HEK293 (cell line): ENCODE data around the gene WDR82.

Experiments
- EGR2 ChIP-seq: fragments of 450-650 bp; formaldehyde crosslinking; IDR thresholded peaks from 2 replicates; pipeline ENCODE4 v1.5.1; 2016; ENCODE audit warnings: low read depth, missing biosample characterization, missing genetic modification characterization
- HOXC10 ChIP-seq: sonication (generic); formaldehyde crosslinking; IDR thresholded peaks from 2 replicates; pipeline ENCODE4 v1.8.1; 2023; ENCODE audit warnings: mild to moderate bottlenecking, missing genetic modification reagents
- KLF8 ChIP-seq: fragments of 450-650 bp; formaldehyde crosslinking; IDR thresholded peaks from 2 replicates; pipeline ENCODE4 v1.5.1; 2016; ENCODE audit warnings: missing biosample characterization, missing genetic modification characterization
- RBAK ChIP-seq: fragments of 450-650 bp; formaldehyde crosslinking; IDR thresholded peaks from 2 replicates; pipeline ENCODE4 v1.5.1; 2016; ENCODE audit warnings: missing biosample characterization, missing genetic modification characterization
- REPIN1 ChIP-seq: fragments of 450-650 bp; formaldehyde crosslinking; IDR thresholded peaks from 2 replicates; pipeline ENCODE4 v1.5.1; 2017; ENCODE audit warnings: missing biosample characterization, missing genetic modification characterization, low read depth
- WT1 ChIP-seq: fragments of 450-650 bp; formaldehyde crosslinking; IDR thresholded peaks from 2 replicates; pipeline ENCODE4 v1.5.1; 2016; ENCODE audit warnings: missing biosample characterization, missing genetic modification characterization
- YY1 ChIP-seq: fragments of 450-650 bp; formaldehyde crosslinking; IDR thresholded peaks from 2 replicates; pipeline ENCODE4 v1.5.1; 2018; ENCODE audit warnings: missing biosample characterization, missing genetic modification characterization
- ZNF211 ChIP-seq: fragments of 450-650 bp; formaldehyde crosslinking; IDR thresholded peaks from 2 replicates; pipeline ENCODE4 v1.5.1; 2016; ENCODE audit warnings: low read depth, missing biosample characterization, missing genetic modification characterization
- ZNF274 ChIP-seq, 2 experiments: fragments of 200-500 bp in 1 of 2; fragments of 450-650 bp in 1 of 2; sonication (Bioruptor generic) in 1 of 2; formaldehyde crosslinking in 1 of 2; IDR thresholded peaks; 2 replicates each; pipeline versions ENCODE4 v1.5.1 to v1.6.1; 2014 to 2016; ENCODE audit warnings: borderline replicate concordance in 1 of 2, inconsistent platforms in 1 of 2, low read length in 1 of 2, missing biosample characterization in 1 of 2, missing genetic modification characterization in 1 of 2
- ZNF354C ChIP-seq: fragments of 450-650 bp; formaldehyde crosslinking; IDR thresholded peaks from 2 replicates; pipeline ENCODE4 v1.5.1; 2016; ENCODE audit warnings: missing biosample characterization, missing genetic modification characterization, low read depth, borderline replicate concordance
- ZNF391 ChIP-seq: fragments of 450-650 bp; formaldehyde crosslinking; IDR thresholded peaks from 2 replicates; pipeline ENCODE4 v1.5.1; 2016; ENCODE audit warnings: low read depth, missing biosample characterization, missing genetic modification characterization, borderline replicate concordance
- ZNF404 ChIP-seq: fragments of 450-650 bp; formaldehyde crosslinking; IDR thresholded peaks from 2 replicates; pipeline ENCODE4 v1.5.1; 2017; ENCODE audit warnings: missing biosample characterization, missing genetic modification characterization
- ZNF510 ChIP-seq: fragments of 450-650 bp; formaldehyde crosslinking; IDR thresholded peaks from 2 replicates; pipeline ENCODE4 v1.5.1; 2018; ENCODE audit warnings: mild to moderate bottlenecking, missing genetic modification characterization, missing biosample characterization; ENCODE audit not compliant: insufficient replicate concordance
- ZNF521 ChIP-seq: fragments of 450-650 bp; formaldehyde crosslinking; IDR thresholded peaks from 2 replicates; pipeline ENCODE4 v1.5.1; 2017; ENCODE audit warnings: missing biosample characterization, mild to moderate bottlenecking, missing genetic modification characterization
- ZNF549 ChIP-seq: fragments of 450-650 bp; IDR thresholded peaks from 2 replicates; pipeline ENCODE4 v1.5.1; 2018; ENCODE audit warnings: missing biosample characterization, missing genetic modification characterization, mild to moderate bottlenecking, inconsistent platforms, moderate library complexity
- ZNF560 ChIP-seq: fragments of 450-650 bp; formaldehyde crosslinking; IDR thresholded peaks from 2 replicates; pipeline ENCODE4 v1.5.1; 2017; ENCODE audit warnings: missing biosample characterization, missing genetic modification characterization, borderline replicate concordance
- ZNF571 ChIP-seq: fragments of 450-650 bp; formaldehyde crosslinking; IDR thresholded peaks from 2 replicates; pipeline ENCODE4 v1.5.0; 2017; ENCODE audit warnings: missing biosample characterization, missing genetic modification characterization
- ZNF654 ChIP-seq: fragments of 450-650 bp; formaldehyde crosslinking; IDR thresholded peaks from 2 replicates; pipeline ENCODE4 v1.5.1; 2016; ENCODE audit warnings: low read depth, missing biosample characterization, missing genetic modification characterization
- ZNF701 ChIP-seq: fragments of 450-650 bp; formaldehyde crosslinking; IDR thresholded peaks from 2 replicates; pipeline ENCODE4 v1.5.1; 2016; ENCODE audit warnings: missing biosample characterization, missing genetic modification characterization
- ZNF76 ChIP-seq: fragments of 450-650 bp; formaldehyde crosslinking; IDR thresholded peaks from 2 replicates; pipeline ENCODE4; 2016; ENCODE audit warnings: low read depth, missing biosample characterization, missing genetic modification characterization, borderline replicate concordance
- ZNF830 ChIP-seq: fragments of 450-650 bp; IDR thresholded peaks from 2 replicates; pipeline ENCODE4 v1.5.0; 2018; ENCODE audit warnings: missing biosample characterization, missing genetic modification characterization, low read depth, mild to moderate bottlenecking, moderate library complexity
- TF ChIP-seq, protein P1 (sequence below): fragments of 450-650 bp; formaldehyde crosslinking; IDR thresholded peaks from 2 replicates; pipeline ENCODE4 v1.5.1; 2016; ENCODE audit warnings: missing biosample characterization, missing genetic modification characterization
- TF ChIP-seq, protein P2 (sequence below): fragments of 450-650 bp; formaldehyde crosslinking; IDR thresholded peaks from 2 replicates; pipeline ENCODE4 v1.5.1; 2016; ENCODE audit warnings: missing biosample characterization, missing genetic modification characterization, low read depth
- TF ChIP-seq, protein P3 (sequence below): fragments of 450-650 bp; formaldehyde crosslinking; IDR thresholded peaks from 2 replicates; pipeline ENCODE4 v1.5.1; 2017; ENCODE audit warnings: missing biosample characterization, missing genetic modification characterization
- TF ChIP-seq, protein P4 (sequence below): fragments of 450-650 bp; formaldehyde crosslinking; IDR thresholded peaks from 2 replicates; pipeline ENCODE4 v1.5.1; 2016; ENCODE audit warnings: missing biosample characterization, missing genetic modification characterization, borderline replicate concordance
- TF ChIP-seq, protein P5 (sequence below): fragments of 450-650 bp; formaldehyde crosslinking; conservative IDR thresholded peaks from 2 replicates; pipeline ENCODE4 v1.5.1; 2016; ENCODE audit warnings: low read depth, missing biosample characterization, missing genetic modification characterization

WDR82 gene

DNA sequence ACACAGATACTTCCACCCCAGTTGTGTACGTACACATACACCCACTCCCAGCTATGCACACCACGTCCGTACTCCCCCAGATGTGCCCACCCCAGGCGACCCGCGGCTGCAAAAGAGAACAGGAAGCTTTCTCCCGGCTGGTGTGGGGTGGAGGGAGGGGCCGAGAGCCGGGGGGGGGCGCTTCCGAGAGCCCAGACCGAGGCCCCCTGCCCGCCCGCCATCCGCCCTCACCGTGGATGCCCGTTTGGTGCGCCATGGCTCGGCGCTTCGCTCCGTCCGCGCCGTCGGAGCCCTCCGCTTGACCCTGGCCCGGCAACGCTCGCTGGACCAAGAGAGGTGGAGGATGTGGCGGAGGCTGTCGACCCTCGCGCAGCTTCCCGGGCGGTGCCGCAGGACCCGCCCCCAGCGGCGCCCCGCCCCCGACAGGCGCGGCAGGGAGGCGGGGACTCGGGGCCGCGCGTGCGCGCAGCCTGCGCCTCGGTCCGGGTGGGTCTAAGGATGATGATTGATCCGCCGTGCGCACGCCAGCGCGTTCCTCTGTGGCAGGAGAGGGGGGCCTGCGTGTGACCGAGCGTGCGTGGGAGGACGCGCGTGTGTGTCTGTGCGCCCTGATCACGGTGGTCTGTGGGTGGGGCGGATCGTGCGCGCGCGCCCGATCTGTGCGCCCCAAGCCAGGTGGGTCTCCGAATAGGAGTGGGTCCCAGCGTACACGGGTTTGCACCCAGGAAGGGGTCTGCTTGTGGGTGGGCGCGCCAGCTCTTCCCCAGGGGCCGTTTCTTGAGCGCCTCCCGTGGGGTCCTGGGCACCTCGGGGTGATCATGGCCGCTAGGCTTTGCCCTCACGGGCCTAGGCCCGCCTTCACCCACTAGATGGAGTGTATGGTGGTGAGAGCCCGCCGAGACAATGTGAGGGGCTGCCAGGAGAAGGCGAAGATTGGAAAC, 39.4 kb downstream of the WDR82 start, which contains the start of gene TWF2 (continued):
- TF ChIP-seq, protein P1, sequence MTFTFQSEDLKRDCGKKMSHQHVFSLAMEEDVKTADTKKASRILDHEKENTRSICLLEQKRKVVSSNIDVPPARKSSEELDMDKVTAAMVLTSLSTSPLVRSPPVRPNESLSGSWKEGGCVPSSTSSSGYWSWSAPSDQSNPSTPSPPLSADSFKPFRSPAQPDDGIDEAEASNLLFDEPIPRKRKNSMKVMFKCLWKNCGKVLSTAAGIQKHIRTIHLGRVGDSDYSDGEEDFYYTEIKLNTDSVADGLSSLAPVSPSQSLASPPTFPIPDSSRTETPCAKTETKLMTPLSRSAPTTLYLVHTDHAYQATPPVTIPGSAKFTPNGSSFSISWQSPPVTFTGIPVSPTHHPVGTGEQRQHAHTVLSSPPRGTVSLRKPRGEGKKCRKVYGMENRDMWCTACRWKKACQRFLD (tag by site-specific recombination) = no peak
- TF ChIP-seq ZNF560 (tag by site-specific recombination) (no peak), ZNF354C (no peak), ZNF654 (tag by site-specific recombination) (peak; percentile 6; the same call in 1 of the 2 replicates), EGR2 (tag by site-specific recombination) (peak; percentile 72), HOXC10 (CRISPR knock-in tag) (no peak), ZNF830 (no peak), YY1 (0 out of 2 replicates have a peak, but pooled peaks have one; percentile 63), REPIN1 (no peak), ZNF211 (tag by site-specific recombination) (no peak), ZNF510 (tag by site-specific recombination) (no peak), ZNF391 (tag by site-specific recombination) (no peak), WT1 (tag by site-specific recombination) (no peak), RBAK (tag by site-specific recombination) (no peak), ZNF701 (tag by site-specific recombination) (no peak), KLF8 (peak; percentile 60; the same call in 1 of the 2 replicates), ZNF521 (tag by site-specific recombination) (no peak), ZNF404 (tag by site-specific recombination) (no peak), ZNF571 (tag by site-specific recombination) (no peak), ZNF76 (no peak), ZNF549 (no peak), ZNF274 (IDR thresholded peaks at IDR 0.05; ENCODE audit: low read length) (no peak), ZNF274 (tag by site-specific recombination; IDR thresholded peaks at IDR 0.05; ENCODE audit: borderline replicate concordance) (no peak)
- TF ChIP-seq, protein P2, sequence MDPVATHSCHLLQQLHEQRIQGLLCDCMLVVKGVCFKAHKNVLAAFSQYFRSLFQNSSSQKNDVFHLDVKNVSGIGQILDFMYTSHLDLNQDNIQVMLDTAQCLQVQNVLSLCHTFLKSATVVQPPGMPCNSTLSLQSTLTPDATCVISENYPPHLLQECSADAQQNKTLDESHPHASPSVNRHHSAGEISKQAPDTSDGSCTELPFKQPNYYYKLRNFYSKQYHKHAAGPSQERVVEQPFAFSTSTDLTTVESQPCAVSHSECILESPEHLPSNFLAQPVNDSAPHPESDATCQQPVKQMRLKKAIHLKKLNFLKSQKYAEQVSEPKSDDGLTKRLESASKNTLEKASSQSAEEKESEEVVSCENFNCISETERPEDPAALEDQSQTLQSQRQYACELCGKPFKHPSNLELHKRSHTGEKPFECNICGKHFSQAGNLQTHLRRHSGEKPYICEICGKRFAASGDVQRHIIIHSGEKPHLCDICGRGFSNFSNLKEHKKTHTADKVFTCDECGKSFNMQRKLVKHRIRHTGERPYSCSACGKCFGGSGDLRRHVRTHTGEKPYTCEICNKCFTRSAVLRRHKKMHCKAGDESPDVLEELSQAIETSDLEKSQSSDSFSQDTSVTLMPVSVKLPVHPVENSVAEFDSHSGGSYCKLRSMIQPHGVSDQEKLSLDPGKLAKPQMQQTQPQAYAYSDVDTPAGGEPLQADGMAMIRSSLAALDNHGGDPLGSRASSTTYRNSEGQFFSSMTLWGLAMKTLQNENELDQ (tag by site-specific recombination) = no peak
- TF ChIP-seq, protein P3, sequence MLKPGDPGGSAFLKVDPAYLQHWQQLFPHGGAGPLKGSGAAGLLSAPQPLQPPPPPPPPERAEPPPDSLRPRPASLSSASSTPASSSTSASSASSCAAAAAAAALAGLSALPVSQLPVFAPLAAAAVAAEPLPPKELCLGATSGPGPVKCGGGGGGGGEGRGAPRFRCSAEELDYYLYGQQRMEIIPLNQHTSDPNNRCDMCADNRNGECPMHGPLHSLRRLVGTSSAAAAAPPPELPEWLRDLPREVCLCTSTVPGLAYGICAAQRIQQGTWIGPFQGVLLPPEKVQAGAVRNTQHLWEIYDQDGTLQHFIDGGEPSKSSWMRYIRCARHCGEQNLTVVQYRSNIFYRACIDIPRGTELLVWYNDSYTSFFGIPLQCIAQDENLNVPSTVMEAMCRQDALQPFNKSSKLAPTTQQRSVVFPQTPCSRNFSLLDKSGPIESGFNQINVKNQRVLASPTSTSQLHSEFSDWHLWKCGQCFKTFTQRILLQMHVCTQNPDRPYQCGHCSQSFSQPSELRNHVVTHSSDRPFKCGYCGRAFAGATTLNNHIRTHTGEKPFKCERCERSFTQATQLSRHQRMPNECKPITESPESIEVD = no peak
- TF ChIP-seq, protein P4, sequence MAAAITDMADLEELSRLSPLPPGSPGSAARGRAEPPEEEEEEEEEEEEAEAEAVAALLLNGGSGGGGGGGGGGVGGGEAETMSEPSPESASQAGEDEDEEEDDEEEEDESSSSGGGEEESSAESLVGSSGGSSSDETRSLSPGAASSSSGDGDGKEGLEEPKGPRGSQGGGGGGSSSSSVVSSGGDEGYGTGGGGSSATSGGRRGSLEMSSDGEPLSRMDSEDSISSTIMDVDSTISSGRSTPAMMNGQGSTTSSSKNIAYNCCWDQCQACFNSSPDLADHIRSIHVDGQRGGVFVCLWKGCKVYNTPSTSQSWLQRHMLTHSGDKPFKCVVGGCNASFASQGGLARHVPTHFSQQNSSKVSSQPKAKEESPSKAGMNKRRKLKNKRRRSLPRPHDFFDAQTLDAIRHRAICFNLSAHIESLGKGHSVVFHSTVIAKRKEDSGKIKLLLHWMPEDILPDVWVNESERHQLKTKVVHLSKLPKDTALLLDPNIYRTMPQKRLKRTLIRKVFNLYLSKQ (tag by site-specific recombination) = no peak
- TF ChIP-seq, protein P5, sequence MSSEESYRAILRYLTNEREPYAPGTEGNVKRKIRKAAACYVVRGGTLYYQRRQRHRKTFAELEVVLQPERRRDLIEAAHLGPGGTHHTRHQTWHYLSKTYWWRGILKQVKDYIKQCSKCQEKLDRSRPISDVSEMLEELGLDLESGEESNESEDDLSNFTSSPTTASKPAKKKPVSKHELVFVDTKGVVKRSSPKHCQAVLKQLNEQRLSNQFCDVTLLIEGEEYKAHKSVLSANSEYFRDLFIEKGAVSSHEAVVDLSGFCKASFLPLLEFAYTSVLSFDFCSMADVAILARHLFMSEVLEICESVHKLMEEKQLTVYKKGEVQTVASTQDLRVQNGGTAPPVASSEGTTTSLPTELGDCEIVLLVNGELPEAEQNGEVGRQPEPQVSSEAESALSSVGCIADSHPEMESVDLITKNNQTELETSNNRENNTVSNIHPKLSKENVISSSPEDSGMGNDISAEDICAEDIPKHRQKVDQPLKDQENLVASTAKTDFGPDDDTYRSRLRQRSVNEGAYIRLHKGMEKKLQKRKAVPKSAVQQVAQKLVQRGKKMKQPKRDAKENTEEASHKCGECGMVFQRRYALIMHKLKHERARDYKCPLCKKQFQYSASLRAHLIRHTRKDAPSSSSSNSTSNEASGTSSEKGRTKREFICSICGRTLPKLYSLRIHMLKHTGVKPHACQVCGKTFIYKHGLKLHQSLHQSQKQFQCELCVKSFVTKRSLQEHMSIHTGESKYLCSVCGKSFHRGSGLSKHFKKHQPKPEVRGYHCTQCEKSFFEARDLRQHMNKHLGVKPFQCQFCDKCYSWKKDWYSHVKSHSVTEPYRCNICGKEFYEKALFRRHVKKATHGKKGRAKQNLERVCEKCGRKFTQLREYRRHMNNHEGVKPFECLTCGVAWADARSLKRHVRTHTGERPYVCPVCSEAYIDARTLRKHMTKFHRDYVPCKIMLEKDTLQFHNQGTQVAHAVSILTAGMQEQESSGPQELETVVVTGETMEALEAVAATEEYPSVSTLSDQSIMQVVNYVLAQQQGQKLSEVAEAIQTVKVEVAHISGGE (tag by site-specific recombination) = 0 out of 2 replicates have a peak, but pooled peaks have one; percentile 20
